K562 (cell line): Measurements from ENCODE around the gene RASSF7. TPM values are rescaled to one million over a fixed set of nuclear protein-coding genes. Genes with fewer than 3 reads are reported as not detected.
A peak's percentile ranks its signal among the peaks of the same experiment; 100 is the strongest.

Source experiments
- CBX3 ChIP-seq, 2 experiments: IDR thresholded peaks; 1 replicate in 1 of 2; 2 replicates in 1 of 2; pipeline ENCODE4 v1.6.1; 2012; ENCODE audit warnings: inconsistent platforms in 2 of 2, low read length in 2 of 2, borderline replicate concordance in 1 of 2, control low read depth in 1 of 2
- CREM ChIP-seq: IDR thresholded peaks from 2 replicates; pipeline ENCODE4 v1.6.1; 2014; ENCODE audit warnings: antibody characterized with exemption, low read depth
- DPF2 ChIP-seq: fragments of 450-650 bp; IDR thresholded peaks from 2 replicates; pipeline ENCODE4 v1.6.1; 2016
- NCOA1 ChIP-seq: fragments of 450-650 bp; IDR thresholded peaks from 2 replicates; pipeline ENCODE4 v1.6.1; 2016; ENCODE audit warnings: low read depth
- POLR3A ChIP-seq: IDR thresholded peaks from 2 replicates; pipeline ENCODE4 v1.6.1; 2011; ENCODE audit warnings: borderline replicate concordance, mild to moderate bottlenecking, moderate library complexity; ENCODE audit not compliant: insufficient read length, insufficient read depth; ENCODE audit errors: extremely low read depth
- polyA plus RNA-seq, 8 experiments: library from polyadenylated mRNA; depleted of rRNA in 4 of 8; stranded (reverse) in 5 of 8; unstranded in 3 of 8; fragments of >200 nt; fragmentation: Nextera tagmentation in 2 of 8; fragmentation: Illumina TruSeq in 1 of 8; extraction: Ambion mirVana in 2 of 8; extraction: Trizol in 1 of 8; gene quantifications; 2 replicates each; pipeline versions ENCODE4 v1.2.1 to v1.2.3, GENCODE V29; 2011 to 2014; ENCODE audit warnings: inconsistent platforms in 1 of 8, missing spikeins in 1 of 8
- total RNA-seq, 7 experiments: library from RNA; depleted of rRNA in 6 of 7; stranded (reverse); fragments of >200 nt in 6 of 7; fragmentation: Illumina TruSeq in 2 of 7; extraction: Trizol in 2 of 7; gene quantifications; 2 replicates each; pipeline versions ENCODE4 v1.2.1 to v1.2.3, GENCODE V29; 2011 to 2021; ENCODE audit warnings: low replicate concordance in 1 of 7
- TF ChIP-seq, protein P1 (sequence below), 2 experiments: fragments of 150-350 bp in 1 of 2; IDR thresholded peaks; 2 replicates each; pipeline ENCODE4 v1.6.1; 2012 to 2016; ENCODE audit warnings: low read depth in 2 of 2, low read length in 2 of 2, mild to moderate bottlenecking in 1 of 2, moderate library complexity in 1 of 2
- TF ChIP-seq, protein P2 (sequence below): fragments of 450-650 bp; IDR thresholded peaks from 2 replicates; pipeline ENCODE4 v1.6.1; 2016; ENCODE audit warnings: low read depth
- TF ChIP-seq, protein P3 (sequence below): fragments of 250-450 bp; sonication (Bioruptor Pico); IDR thresholded peaks from 2 replicates; pipeline ENCODE4 v1.5.0; 2020; ENCODE audit warnings: mild to moderate bottlenecking, borderline replicate concordance

RASSF7 gene
- total and polyA plus RNA-seq, 9 of the 15 experiments (the other 6 are each of a cell fraction or from before 2014, with no cell fraction given) = 0.41 to 45.2 (median 18.6) TPM

DNA sequence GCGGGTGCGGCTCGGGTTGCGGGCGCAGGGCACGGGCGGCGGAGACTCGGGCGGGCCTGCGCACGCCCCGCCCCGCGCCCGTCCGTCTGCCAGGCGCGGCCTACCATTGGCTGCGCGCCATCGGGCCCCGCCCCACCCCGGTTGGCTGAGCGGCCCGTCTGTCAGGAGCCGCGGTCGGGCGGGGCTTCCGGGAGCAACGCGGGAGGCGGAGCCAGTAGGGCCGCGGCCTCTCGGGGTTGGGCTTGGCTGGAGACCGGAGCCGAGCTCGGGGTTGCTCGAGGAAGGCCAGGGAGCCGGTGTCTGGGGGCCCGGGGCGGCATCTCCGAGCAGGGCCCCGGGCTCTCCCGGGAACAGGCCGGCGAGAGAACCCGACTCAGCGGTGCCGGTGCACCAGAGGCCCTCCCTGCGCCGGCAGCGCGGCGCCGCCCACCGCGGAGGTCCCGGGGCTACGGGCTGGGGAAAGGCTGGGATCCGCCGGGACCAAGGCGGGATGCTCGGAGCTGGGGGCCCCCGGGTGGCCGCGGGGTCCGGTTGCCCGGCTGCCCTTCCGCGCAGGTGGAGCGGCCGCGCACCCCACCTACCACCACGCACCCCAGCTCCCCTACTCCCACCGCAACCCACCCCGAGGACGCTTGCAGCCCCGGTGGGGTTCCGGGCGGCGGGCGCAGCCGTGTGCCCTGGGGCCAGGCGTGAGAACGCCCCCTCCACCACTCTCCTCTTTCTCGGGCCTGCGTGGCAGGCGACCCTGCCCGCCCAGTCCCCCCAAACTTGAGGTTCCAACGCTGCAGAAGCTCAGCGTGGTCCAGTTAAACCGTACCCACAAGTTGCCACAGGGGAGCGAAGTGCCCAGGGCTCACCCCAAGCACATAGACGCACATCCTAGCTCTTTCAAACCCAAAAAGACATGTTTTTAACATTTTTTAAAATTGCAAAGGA is 25.0 kb upstream of the RASSF7 start, which contains the start of gene HRAS (continued):
- TF ChIP-seq DPF2 = no peak
- peak; percentile 14; the same call in 1 of the 2 replicates for TF ChIP-seq CREM
- no peak for TF ChIP-seq NCOA1
- TF ChIP-seq, protein P1, sequence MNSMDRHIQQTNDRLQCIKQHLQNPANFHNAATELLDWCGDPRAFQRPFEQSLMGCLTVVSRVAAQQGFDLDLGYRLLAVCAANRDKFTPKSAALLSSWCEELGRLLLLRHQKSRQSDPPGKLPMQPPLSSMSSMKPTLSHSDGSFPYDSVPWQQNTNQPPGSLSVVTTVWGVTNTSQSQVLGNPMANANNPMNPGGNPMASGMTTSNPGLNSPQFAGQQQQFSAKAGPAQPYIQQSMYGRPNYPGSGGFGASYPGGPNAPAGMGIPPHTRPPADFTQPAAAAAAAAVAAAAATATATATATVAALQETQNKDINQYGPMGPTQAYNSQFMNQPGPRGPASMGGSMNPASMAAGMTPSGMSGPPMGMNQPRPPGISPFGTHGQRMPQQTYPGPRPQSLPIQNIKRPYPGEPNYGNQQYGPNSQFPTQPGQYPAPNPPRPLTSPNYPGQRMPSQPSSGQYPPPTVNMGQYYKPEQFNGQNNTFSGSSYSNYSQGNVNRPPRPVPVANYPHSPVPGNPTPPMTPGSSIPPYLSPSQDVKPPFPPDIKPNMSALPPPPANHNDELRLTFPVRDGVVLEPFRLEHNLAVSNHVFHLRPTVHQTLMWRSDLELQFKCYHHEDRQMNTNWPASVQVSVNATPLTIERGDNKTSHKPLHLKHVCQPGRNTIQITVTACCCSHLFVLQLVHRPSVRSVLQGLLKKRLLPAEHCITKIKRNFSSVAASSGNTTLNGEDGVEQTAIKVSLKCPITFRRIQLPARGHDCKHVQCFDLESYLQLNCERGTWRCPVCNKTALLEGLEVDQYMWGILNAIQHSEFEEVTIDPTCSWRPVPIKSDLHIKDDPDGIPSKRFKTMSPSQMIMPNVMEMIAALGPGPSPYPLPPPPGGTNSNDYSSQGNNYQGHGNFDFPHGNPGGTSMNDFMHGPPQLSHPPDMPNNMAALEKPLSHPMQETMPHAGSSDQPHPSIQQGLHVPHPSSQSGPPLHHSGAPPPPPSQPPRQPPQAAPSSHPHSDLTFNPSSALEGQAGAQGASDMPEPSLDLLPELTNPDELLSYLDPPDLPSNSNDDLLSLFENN (IDR thresholded peaks at IDR 0.05; ENCODE audit: low read depth in 2 of 2, low read length in 2 of 2) = no peak
- TF ChIP-seq, protein P2, sequence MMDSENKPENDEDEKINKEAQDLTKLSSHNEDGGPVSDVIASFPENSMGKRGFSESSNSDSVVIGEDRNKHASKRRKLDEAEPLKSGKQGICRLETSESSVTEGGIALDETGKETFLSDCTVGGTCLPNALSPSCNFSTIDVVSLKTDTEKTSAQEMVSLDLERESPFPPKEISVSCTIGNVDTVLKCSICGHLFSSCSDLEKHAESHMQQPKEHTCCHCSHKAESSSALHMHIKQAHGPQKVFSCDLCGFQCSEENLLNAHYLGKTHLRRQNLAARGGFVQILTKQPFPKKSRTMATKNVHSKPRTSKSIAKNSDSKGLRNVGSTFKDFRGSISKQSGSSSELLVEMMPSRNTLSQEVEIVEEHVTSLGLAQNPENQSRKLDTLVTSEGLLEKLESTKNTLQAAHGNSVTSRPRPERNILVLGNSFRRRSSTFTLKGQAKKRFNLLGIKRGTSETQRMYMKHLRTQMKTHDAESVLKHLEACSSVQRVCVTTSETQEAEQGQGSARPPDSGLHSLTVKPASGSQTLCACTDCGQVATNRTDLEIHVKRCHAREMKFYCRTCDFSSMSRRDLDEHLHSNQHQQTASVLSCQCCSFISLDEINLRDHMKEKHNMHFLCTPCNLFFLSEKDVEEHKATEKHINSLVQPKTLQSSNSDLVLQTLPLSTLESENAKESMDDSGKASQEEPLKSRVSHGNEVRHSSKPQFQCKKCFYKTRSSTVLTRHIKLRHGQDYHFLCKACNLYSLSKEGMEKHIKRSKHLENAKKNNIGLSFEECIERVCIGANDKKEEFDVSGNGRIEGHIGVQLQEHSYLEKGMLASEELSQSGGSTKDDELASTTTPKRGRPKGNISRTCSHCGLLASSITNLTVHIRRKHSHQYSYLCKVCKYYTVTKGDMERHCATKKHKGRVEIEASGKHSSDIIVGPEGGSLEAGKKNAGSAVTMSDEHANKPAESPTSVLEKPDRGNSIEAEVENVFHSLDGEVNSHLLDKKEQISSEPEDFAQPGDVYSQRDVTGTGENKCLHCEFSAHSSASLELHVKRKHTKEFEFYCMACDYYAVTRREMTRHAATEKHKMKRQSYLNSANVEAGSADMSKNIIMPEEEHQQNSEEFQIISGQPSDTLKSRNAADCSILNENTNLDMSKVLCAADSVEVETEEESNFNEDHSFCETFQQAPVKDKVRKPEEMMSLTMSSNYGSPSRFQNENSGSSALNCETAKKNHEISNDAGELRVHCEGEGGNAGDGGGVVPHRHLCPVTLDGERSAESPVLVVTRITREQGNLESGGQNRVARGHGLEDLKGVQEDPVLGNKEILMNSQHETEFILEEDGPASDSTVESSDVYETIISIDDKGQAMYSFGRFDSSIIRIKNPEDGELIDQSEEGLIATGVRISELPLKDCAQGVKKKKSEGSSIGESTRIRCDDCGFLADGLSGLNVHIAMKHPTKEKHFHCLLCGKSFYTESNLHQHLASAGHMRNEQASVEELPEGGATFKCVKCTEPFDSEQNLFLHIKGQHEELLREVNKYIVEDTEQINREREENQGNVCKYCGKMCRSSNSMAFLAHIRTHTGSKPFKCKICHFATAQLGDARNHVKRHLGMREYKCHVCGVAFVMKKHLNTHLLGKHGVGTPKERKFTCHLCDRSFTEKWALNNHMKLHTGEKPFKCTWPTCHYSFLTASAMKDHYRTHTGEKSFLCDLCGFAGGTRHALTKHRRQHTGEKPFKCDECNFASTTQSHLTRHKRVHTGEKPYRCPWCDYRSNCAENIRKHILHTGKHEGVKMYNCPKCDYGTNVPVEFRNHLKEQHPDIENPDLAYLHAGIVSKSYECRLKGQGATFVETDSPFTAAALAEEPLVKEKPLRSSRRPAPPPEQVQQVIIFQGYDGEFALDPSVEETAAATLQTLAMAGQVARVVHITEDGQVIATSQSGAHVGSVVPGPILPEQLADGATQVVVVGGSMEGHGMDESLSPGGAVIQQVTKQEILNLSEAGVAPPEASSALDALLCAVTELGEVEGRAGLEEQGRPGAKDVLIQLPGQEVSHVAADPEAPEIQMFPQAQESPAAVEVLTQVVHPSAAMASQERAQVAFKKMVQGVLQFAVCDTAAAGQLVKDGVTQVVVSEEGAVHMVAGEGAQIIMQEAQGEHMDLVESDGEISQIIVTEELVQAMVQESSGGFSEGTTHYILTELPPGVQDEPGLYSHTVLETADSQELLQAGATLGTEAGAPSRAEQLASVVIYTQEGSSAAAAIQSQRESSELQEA = no peak
- TF ChIP-seq, protein P3, sequence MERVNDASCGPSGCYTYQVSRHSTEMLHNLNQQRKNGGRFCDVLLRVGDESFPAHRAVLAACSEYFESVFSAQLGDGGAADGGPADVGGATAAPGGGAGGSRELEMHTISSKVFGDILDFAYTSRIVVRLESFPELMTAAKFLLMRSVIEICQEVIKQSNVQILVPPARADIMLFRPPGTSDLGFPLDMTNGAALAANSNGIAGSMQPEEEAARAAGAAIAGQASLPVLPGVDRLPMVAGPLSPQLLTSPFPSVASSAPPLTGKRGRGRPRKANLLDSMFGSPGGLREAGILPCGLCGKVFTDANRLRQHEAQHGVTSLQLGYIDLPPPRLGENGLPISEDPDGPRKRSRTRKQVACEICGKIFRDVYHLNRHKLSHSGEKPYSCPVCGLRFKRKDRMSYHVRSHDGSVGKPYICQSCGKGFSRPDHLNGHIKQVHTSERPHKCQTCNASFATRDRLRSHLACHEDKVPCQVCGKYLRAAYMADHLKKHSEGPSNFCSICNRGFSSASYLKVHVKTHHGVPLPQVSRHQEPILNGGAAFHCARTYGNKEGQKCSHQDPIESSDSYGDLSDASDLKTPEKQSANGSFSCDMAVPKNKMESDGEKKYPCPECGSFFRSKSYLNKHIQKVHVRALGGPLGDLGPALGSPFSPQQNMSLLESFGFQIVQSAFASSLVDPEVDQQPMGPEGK = no peak
- no peak for TF ChIP-seq CBX3 (IDR thresholded peaks at IDR 0.05; ENCODE audit: borderline replicate concordance in 1 of 2, low read length in 2 of 2)
- TF ChIP-seq POLR3A = no peak
